Stimulated activated CD8-positive, alpha-beta memory T cell treated with anti-CD3 and anti-CD28 coated beads, Interleukin-12 subunit alpha, Interleukin-12 subunit beta, amount 100 ng/mL, for 1 hour (primary cell): Measurements from ENCODE around the gene HLCS.
A peak's percentile ranks its signal among the peaks of the same experiment; 100 is the strongest.

Experiments used
- DNase-seq: peaks from one replicate; pipeline ENCODE4 v3.0.0-alpha.2; 2020; ENCODE audit warnings: low read depth

The HLCS gene

GRCh38 chr21:36882776-36883175 lies 83.7 kb downstream of the HLCS start:
- DNase-seq = no peak

GRCh38 chr21:36881228-36881627 lies 85.2 kb downstream of the HLCS start:
- DNase-seq = no peak

- no peak for DNase-seq
These were observed 86.6 kb downstream of the HLCS start for GRCh38 chr21:36879827-36880226.

- no peak for DNase-seq
These were observed 88.7 kb downstream of the HLCS start for GRCh38 chr21:36877741-36878140.

- no peak for DNase-seq
These were observed 91.8 kb downstream of the HLCS start for GRCh38 chr21:36874665-36875064.

GRCh38 chr21:36873513-36873912 lies 93.0 kb downstream of the HLCS start:
- DNase-seq = no peak

- no peak for DNase-seq
These were observed 99.1 kb downstream of the HLCS start for GRCh38 chr21:36867291-36867905.

GRCh38 chr21:36866419-36866818 lies 100.0 kb downstream of the HLCS start:
- no peak for DNase-seq

GRCh38 chr21:36864974-36865373 lies 101.5 kb downstream of the HLCS start:
- DNase-seq = no peak

- DNase-seq = no peak
These were observed 103.2 kb downstream of the HLCS start for GRCh38 chr21:36863260-36863659.

- DNase-seq = no peak
These were observed 104.7 kb downstream of the HLCS start for GRCh38 chr21:36861595-36862323.

GRCh38 chr21:36860736-36861594 lies 105.5 kb downstream of the HLCS start:
- DNase-seq = no peak

- DNase-seq = peak; percentile 11
These were observed 106.5 kb downstream of the HLCS start for GRCh38 chr21:36859744-36860501.

GRCh38 chr21:36858320-36858957 lies 108.0 kb downstream of the HLCS start:
- DNase-seq = no peak

GRCh38 chr21:36856643-36857042 lies 109.8 kb downstream of the HLCS start:
- DNase-seq = no peak

- no peak for DNase-seq
These were observed 112.1 kb downstream of the HLCS start for GRCh38 chr21:36854391-36854790.

- no peak for DNase-seq
These were observed 113.6 kb downstream of the HLCS start for GRCh38 chr21:36852864-36853263.

GRCh38 chr21:36852293-36852692 lies 114.2 kb downstream of the HLCS start:
- no peak for DNase-seq

- DNase-seq = no peak
These were observed 115.3 kb downstream of the HLCS start for GRCh38 chr21:36851121-36851520.

- DNase-seq = no peak
These were observed 116.1 kb downstream of the HLCS start for GRCh38 chr21:36850372-36850771.

GRCh38 chr21:36849461-36850105 lies 116.9 kb downstream of the HLCS start:
- DNase-seq = no peak
